ENCODE data around the gene RFX4.

GRCh38 chr12:106764220-106764619 lies 181.4 kb downstream of the RFX4 start:
- TF ChIP-seq EZH2phosphoT487 (IDR thresholded peaks at IDR 0.05; ENCODE audit: borderline replicate concordance), result no peak
- TF ChIP-seq, protein P1, sequence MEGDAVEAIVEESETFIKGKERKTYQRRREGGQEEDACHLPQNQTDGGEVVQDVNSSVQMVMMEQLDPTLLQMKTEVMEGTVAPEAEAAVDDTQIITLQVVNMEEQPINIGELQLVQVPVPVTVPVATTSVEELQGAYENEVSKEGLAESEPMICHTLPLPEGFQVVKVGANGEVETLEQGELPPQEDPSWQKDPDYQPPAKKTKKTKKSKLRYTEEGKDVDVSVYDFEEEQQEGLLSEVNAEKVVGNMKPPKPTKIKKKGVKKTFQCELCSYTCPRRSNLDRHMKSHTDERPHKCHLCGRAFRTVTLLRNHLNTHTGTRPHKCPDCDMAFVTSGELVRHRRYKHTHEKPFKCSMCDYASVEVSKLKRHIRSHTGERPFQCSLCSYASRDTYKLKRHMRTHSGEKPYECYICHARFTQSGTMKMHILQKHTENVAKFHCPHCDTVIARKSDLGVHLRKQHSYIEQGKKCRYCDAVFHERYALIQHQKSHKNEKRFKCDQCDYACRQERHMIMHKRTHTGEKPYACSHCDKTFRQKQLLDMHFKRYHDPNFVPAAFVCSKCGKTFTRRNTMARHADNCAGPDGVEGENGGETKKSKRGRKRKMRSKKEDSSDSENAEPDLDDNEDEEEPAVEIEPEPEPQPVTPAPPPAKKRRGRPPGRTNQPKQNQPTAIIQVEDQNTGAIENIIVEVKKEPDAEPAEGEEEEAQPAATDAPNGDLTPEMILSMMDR (conservative IDR thresholded peaks at IDR 0.05; ENCODE audit: low read length), result no peak

Data from Loucy (cell line).